Dermis microvascular lymphatic vessel endothelial cell (primary cell): ENCODE data around the gene GOLGA3. TPM values are rescaled to one million over a fixed set of nuclear protein-coding genes. Genes with fewer than 3 reads are reported as not detected.
"Not testable (repeated sequence)": the region's sequence is repeated elsewhere in the genome, so short reads cannot be mapped to it uniquely, and the experiment has no call there.

Source experiments
- DNase-seq, 2 donors: peaks; one replicate each; pipeline versions ENCODE4 v3.0.0 to v3.0.0-alpha.2; 2010; ENCODE audit warnings: low read depth in 2 of 2
- total RNA-seq: library from RNA; depleted of rRNA; stranded (reverse); fragments of >200 nt; gene quantifications from 2 replicates; pipeline ENCODE4 v1.2.1, GENCODE V29; 2014

GOLGA3 gene
- total RNA-seq, 1 donor from 2014 or later: 53.0 TPM

DNA sequence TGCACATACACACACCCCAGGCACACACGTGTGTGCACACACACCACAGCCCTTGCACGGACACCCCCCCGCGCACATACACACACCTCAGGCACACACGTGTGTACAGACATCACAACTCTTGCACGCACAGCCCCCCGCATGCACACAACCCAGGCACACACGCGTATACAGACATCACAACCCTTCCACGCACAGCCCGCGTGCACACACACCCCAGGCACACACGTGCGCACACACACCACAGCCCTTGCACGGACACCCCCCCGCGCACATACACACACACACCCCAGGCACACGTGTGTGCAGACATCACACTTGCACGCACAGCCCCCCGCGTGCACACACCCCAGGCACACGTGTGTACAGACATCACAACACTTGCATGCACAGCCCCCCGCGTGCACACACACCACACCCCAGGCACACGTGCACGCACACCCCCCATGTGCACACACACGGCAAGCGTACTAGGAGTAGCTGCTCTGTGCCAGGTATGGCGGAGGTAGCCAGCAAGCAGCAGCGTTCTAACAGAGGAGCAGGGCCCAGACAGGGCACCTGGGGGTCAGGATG is 48.8 kb downstream of the GOLGA3 start:
- DNase-seq: no peak

DNA sequence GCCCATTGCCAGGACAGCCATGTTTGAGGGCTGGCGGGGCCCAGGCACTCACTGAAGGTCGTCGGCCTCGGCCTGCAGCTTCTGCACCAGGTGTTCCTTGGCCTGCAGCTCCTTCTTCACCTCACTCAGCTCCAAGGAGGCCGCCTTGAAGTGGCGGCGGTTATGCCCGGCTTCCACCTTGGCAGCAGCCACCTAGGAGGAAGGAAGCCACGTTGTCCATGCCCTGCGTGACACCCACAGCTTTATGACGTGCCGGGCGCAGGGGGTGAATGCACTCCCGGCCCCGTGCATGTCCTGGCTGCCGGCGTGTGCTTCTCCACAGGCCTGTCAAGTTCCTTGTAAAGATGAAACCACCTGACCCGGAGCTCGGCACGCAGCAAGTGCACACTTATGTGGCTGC is 51.1 kb downstream of the GOLGA3 start:
- DNase-seq: no peak

- DNase-seq: no peak
These were observed 51.7 kb downstream of the GOLGA3 start for GRCh38 chr12:132776816-132777568.

DNA sequence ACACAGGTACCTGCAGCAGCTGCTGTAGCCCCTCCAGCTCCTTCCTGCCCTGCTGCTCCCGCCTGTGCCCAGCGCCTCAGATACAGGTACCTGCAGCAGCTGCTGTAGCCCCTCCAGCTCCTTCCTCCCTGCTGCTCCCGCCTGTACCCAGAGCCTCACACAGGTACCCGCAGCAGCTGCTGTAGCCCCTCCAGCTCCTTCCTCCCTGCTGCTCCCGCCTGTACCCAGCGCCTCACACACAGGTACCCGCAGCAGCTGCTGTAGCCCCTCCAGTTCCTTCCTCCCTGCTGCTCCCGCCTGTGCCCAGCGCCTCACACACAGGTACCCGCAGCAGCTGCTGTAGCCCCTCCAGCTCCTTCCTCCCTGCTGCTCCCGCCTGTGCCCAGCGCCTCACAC is 52.4 kb downstream of the GOLGA3 start:
- not testable (repeated sequence) for DNase-seq

GRCh38 chr12:132775502-132776229 is 53.0 kb downstream of the GOLGA3 start:
- no peak for DNase-seq

- DNase-seq: no peak
These were observed 53.9 kb downstream of the GOLGA3 start for GRCh38 chr12:132774646-132775275.

- no peak for DNase-seq
These were observed 54.5 kb downstream of the GOLGA3 start for GRCh38 chr12:132774159-132774558.

- DNase-seq: no peak
These were observed 55.4 kb downstream of the GOLGA3 start for GRCh38 chr12:132773077-132773955.

DNA sequence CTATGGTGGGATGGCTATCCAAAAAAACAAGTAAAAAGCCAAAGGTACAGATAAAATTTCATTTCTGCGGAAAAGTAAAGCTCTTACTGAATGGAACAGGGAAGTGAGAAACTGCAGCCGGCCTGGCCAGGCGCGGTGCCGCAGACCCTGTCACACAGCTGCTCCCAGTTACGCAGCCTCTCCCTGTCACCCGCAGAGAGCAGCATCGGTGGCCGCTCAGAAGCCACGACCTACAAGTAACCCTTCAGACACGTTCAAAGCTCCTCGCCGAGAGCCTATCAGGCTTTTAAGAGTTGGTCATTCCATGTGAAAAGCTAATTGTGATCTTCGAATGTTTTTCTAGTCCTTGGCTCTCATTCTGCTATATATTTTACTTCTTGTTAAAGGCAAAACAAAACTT is 56.1 kb downstream of the GOLGA3 start:
- DNase-seq: no peak

- DNase-seq: no peak
These were observed 57.4 kb downstream of the GOLGA3 start for GRCh38 chr12:132771126-132771838.

- DNase-seq: peak; percentile 56 to 85
These were observed 62.1 kb downstream of the GOLGA3 start for GRCh38 chr12:132766380-132767085.

- DNase-seq: no peak
These were observed 63.3 kb downstream of the GOLGA3 start for GRCh38 chr12:132765361-132765760.

DNA sequence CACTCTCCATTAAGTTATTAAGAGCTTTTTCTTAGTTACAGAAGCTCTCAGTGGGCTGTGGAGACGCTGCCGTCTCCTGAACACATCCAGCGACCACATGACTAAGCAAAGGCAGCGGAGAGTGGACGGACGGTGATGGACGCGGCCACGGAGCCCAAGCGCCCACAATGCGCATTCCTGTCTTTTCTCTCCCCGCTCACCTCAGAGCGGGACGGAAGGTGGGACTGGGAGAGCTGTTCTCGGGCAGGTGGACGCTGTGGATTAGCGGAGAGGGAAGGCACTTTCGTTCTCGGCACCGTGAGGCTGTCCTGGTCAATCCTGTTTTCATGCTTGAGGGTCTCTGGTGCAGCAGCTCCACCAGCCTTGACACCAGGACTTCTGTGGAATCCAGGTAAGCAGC is 64.4 kb downstream of the GOLGA3 start:
- DNase-seq: no peak

GRCh38 chr12:132761921-132762583 is 66.6 kb downstream of the GOLGA3 start:
- peak; percentile 52 to 92 for DNase-seq

DNA sequence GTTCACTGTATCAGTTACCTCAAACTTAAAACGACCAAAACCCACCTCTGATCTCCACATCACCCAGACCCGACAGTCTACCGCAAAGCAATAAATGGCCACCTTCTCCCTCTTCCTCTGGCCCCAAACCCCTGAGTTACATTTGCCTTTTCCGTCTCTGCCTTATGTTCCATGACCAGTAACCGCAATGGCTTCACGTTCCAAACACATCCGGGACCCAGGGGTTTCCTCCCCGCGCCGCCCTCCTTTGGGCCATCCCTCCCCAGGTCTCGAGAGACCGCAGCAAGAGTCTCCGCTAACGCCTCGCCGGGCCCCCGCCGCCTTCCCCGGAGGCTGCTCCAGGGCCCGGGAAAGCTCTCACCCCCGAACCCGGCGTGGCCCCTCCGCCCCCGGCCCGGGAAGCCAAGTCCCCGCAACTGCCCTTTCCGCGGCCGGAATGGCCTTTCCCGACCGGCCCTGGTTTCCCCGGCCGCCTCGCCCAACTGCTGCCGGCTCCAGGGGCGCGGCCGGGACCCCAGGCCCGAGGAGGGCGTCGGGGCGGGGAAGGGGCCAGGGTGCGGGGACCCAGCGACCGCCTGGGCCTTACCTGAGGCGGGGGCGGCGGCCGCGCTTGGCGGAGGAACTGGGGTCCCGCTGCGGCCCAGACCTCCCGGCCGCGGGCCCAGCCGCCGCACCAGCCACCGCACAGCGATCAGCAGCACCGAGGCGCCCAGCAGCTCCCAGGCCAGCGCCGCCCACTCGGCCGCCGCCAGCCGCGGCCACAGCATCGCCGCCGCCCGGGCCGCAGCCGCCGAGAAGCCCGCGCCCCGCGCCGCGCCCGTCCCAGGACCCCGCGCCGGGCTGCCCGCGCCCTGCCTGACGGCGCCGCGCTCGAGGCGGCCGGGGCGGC is 67.4 kb downstream of the GOLGA3 start, which contains the start of gene ANKLE2:
TSS of gene ANKLE2 (minus strand) at position 801 of the 889 bp plus-strand sequence. CDS start at position 767, 34 bp downstream.
- peak; percentile 43 to 60 for DNase-seq

- DNase-seq: no peak
These were observed 69.3 kb downstream of the GOLGA3 start for GRCh38 chr12:132759359-132759758.

DNA sequence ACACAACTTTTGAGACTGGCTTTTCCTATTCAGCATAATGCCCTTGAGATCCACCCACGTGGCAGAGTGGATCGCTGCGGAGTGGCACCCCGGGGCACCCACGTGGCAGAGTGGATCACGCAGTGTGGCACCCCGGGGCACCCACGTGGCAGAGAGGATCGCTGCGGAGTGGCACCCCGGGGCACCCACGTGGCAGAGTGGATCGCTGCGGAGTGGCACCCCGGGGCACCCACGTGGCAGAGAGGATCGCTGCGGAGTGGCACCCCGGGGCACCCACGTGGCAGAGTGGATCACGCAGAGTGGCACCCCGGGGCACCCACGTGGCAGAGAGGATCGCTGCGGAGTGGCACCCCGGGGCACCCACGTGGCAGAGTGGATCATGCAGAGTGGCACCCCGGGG is 69.8 kb downstream of the GOLGA3 start:
- DNase-seq: not testable (repeated sequence)
